Measurements from ENCODE around the gene VENTX.

- TF ChIP-seq, protein P1, sequence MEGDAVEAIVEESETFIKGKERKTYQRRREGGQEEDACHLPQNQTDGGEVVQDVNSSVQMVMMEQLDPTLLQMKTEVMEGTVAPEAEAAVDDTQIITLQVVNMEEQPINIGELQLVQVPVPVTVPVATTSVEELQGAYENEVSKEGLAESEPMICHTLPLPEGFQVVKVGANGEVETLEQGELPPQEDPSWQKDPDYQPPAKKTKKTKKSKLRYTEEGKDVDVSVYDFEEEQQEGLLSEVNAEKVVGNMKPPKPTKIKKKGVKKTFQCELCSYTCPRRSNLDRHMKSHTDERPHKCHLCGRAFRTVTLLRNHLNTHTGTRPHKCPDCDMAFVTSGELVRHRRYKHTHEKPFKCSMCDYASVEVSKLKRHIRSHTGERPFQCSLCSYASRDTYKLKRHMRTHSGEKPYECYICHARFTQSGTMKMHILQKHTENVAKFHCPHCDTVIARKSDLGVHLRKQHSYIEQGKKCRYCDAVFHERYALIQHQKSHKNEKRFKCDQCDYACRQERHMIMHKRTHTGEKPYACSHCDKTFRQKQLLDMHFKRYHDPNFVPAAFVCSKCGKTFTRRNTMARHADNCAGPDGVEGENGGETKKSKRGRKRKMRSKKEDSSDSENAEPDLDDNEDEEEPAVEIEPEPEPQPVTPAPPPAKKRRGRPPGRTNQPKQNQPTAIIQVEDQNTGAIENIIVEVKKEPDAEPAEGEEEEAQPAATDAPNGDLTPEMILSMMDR (IDR thresholded peaks at IDR 0.05 in 2 of 3, conservative IDR thresholded peaks at IDR 0.05 in 1 of 3; ENCODE audit: control insufficient read depth in 2 of 3, extremely low read depth in 1 of 3, insufficient read depth in 1 of 3, low read depth in 3 of 3, low read length in 3 of 3), result no peak
- TF ChIP-seq POLR2AphosphoS5 (IDR thresholded peaks at IDR 0.05; ENCODE audit: low read length) (no peak), CEBPZ (IDR thresholded peaks at IDR 0.05; ENCODE audit: low read depth, low read length) (no peak), CBFB (IDR thresholded peaks at IDR 0.05; ENCODE audit: low read depth) (no peak), DPF2 (IDR thresholded peaks at IDR 0.05) (no peak), EZH2 (IDR thresholded peaks at IDR 0.05; ENCODE audit: borderline replicate concordance, control insufficient read depth, low read depth, low read length) (no peak), SIX5 (IDR thresholded peaks at IDR 0.05; ENCODE audit: low read depth, low read length, severe bottlenecking) (no peak), TCF12 (IDR thresholded peaks at IDR 0.05; ENCODE audit: low read depth, low read length) (no peak), USF2 (IDR thresholded peaks at IDR 0.05; ENCODE audit: borderline replicate concordance, low read depth, low read length) (no peak), CREM (IDR thresholded peaks at IDR 0.05; ENCODE audit: low read depth) (no peak), POLR2A (IDR thresholded peaks at IDR 0.05; ENCODE audit: low read depth, low read length) (no peak), E4F1 (IDR thresholded peaks at IDR 0.05; ENCODE audit: borderline replicate concordance, partially characterized antibody) (no peak), JUNB (IDR thresholded peaks at IDR 0.05) (no peak)
- TF ChIP-seq, protein P2, sequence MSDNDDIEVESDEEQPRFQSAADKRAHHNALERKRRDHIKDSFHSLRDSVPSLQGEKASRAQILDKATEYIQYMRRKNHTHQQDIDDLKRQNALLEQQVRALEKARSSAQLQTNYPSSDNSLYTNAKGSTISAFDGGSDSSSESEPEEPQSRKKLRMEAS (IDR thresholded peaks at IDR 0.05; ENCODE audit: low read depth, low read length), result no peak
These were observed 7.1 kb upstream of the VENTX start for GRCh38 chr10:133230387-133231195.
